Epithelial cell of proximal tubule (primary cell): Measurements from ENCODE around the gene MAPK9. TPM values are rescaled to one million over a fixed set of nuclear protein-coding genes. Genes with fewer than 3 reads are reported as not detected.
A peak's percentile ranks its signal among the peaks of the same experiment; 100 is the strongest.

Source experiments
- DNase-seq: peaks from one replicate; pipeline ENCODE4 v3.0.0-alpha.2; 2011; ENCODE audit warnings: low read depth
- H3K4me3 ChIP-seq: 2 replicates; pipeline ENCODE4 v1.5.1; 2011; ENCODE audit warnings: low read depth, mild to moderate bottlenecking, low read length
- CTCF ChIP-seq: conservative IDR thresholded peaks from 2 replicates; pipeline ENCODE4 v1.5.1; 2012; ENCODE audit warnings: low read depth, mild to moderate bottlenecking, low read length
- total RNA-seq: library from RNA; depleted of rRNA; stranded (reverse); fragments of >200 nt; gene quantifications from 2 replicates; pipeline ENCODE4 v1.2.3, GENCODE V29; 2015

The MAPK9 gene
- total RNA-seq, 1 donor from 2014 or later: 22.0 TPM

- TF ChIP-seq CTCF: no peak
- no peak for DNase-seq
- peak overlapping the region; percentile 45 for H3K4me3 ChIP-seq
Measured at GRCh38 chr5:180208038-180208434, 83.8 kb downstream of the MAPK9 start.

GRCh38 chr5:180207593-180207992 lies 84.3 kb downstream of the MAPK9 start:
- no peak for DNase-seq
- TF ChIP-seq CTCF: no peak
- H3K4me3 ChIP-seq: no peak overlapping the region

- H3K4me3 ChIP-seq: no peak overlapping the region
- no peak for DNase-seq
- no peak for TF ChIP-seq CTCF
Measured at GRCh38 chr5:180206993-180207392, 84.9 kb downstream of the MAPK9 start.

- H3K4me3 ChIP-seq: no peak overlapping the region
- TF ChIP-seq CTCF: no peak
- DNase-seq: no peak
Measured at GRCh38 chr5:180205916-180206315, 86.0 kb downstream of the MAPK9 start.

- no peak for DNase-seq
- no peak for TF ChIP-seq CTCF
- H3K4me3 ChIP-seq: no peak overlapping the region
Measured at GRCh38 chr5:180204276-180204819, 87.5 kb downstream of the MAPK9 start.

GRCh38 chr5:180202939-180203573 lies 88.8 kb downstream of the MAPK9 start:
- no peak for DNase-seq
- no peak overlapping the region for H3K4me3 ChIP-seq
- no peak for TF ChIP-seq CTCF
